Heart left ventricle (tissue), 16 donors: ENCODE measurements around the gene HMX1. TPM values are rescaled to one million over a fixed set of nuclear protein-coding genes. Genes with fewer than 3 reads are reported as not detected.

Experiments
- ATAC-seq, 4 donors: fragments of 200-7000 bp; cut with Tn5 transposase; one replicate each; pipeline ENCODE4 v1.9.1; 2020 to 2022; ENCODE audit warnings: moderate library complexity in 4 of 4, mild to moderate bottlenecking in 3 of 4, moderate number of reproducible peaks in 1 of 4
- DNase-seq, 5 donors: peaks; one replicate each; pipeline ENCODE4 v3.0.0-alpha.2; 2020
- H3K27ac ChIP-seq, 12 donors: fragments of 200-600 bp; sonication (generic) in 4 of 12; one replicate each; pipeline versions ENCODE4 v1.5.0 to v1.8.0; 2016 to 2022; ENCODE audit warnings: mild to moderate bottlenecking in 2 of 12
- H3K27me3 ChIP-seq, 9 donors: fragments of 200-600 bp; sonication (generic) in 2 of 9; one replicate each; pipeline versions ENCODE4 v1.5.1 to v1.8.0; 2016 to 2022; ENCODE audit warnings: mild to moderate bottlenecking in 3 of 9
- H3K36me3 ChIP-seq, 9 donors: fragments of 200-600 bp; sonication (generic) in 2 of 9; one replicate each; pipeline versions ENCODE4 v1.5.0 to v1.8.0; 2018 to 2022; ENCODE audit warnings: mild to moderate bottlenecking in 2 of 9
- H3K4me1 ChIP-seq, 12 donors: fragments of 200-600 bp; sonication (generic) in 4 of 12; one replicate each; pipeline versions ENCODE4 v1.5.0 to v1.8.0; 2016 to 2022; ENCODE audit warnings: mild to moderate bottlenecking in 3 of 12
- H3K4me3 ChIP-seq, 12 donors: fragments of 200-600 bp; sonication (generic) in 4 of 12; one replicate each; pipeline versions ENCODE4 v1.5.0 to v1.8.0; 2017 to 2022; ENCODE audit warnings: mild to moderate bottlenecking in 9 of 12, moderate library complexity in 4 of 12
- H3K9me3 ChIP-seq, 12 donors: fragments of 200-600 bp; sonication (generic) in 4 of 12; one replicate each; pipeline versions ENCODE4 v1.5.0 to v1.8.0; 2016 to 2022; ENCODE audit warnings: mild to moderate bottlenecking in 1 of 12
- CTCF ChIP-seq, 12 donors: fragments of 200-600 bp; sonication (generic) in 4 of 12; IDR thresholded peaks; one replicate each; pipeline versions ENCODE4 v1.5.0 to v1.8.0; 2018 to 2022; ENCODE audit warnings: antibody characterized with exemption in 12 of 12, mild to moderate bottlenecking in 5 of 12
- POLR2A ChIP-seq, 2 donors: fragments of 450-650 bp; IDR thresholded peaks; one replicate each; pipeline ENCODE4 v1.6.1; 2017; ENCODE audit warnings: antibody characterized with exemption in 2 of 2, mild to moderate bottlenecking in 2 of 2, moderate library complexity in 2 of 2
- WGBS, 4 donors: extraction: QIAGEN DNeasy Blood & Tissue Kit in 2 of 4; methylation state at CpG; one replicate each; pipeline versions ENCODE4 v1.1.5 to v1.1.7; 2013 to 2018; 5-methylcytosine and 5-hydroxymethylcytosine counted together
- intact Hi-C, 10 donors: fragments of 100-400 bp; cut with DNase I; formaldehyde crosslinking; loops; one replicate each; pipeline versions ENCODE4 v1.11.1 to v1.14.2; 2022
- polyA plus RNA-seq, 2 donors: library from polyadenylated mRNA; stranded (reverse); fragments of 200-250 nt; gene quantifications; one replicate each; pipeline ENCODE4 v1.2.3, GENCODE V29; 2013
- total RNA-seq, 9 donors: library from RNA; depleted of rRNA in 2 of 9; stranded (reverse); fragments of >200 nt in 2 of 9; fragmentation: NEBNext Ultra II Directional in 3 of 9; extraction: Animal tissue kit (Norgen Biotek cat#: 25700) in 3 of 9; gene quantifications; one replicate each; pipeline versions ENCODE4 v1.1.0 to v1.2.4, GENCODE V29; 2016 to 2023
- donor health status: ischemic (EF 13 %, LVEDD 7.1; RV severe dilation, severe dysfunction).
- donor health status: healthy with polysubstance abuse.
- donor health status: DM: no; HTN: yes; CAD: no.
- donor health status: DM: no; HTN: no; CAD: no.
- donor health status: ischemic (EF 25% LVEDD 6.9; RV normal size, moderate dysfunction).
- donor health status: ischemic (EF 25% LVEDD 5.7; RV mildly dilated, moderate dysfunction).
- donor health status: healthy.
- donor health status: DM: yes; HTN: yes; CAD: no.
- donor health status: ischemic (EF 35%, LVEDD 5.7; RV mildly dilated, moderate dysfunction).
- donor health status: nonischemic (EF 11% LVEDD 7.7; RV severe dilation, severe dysfunction).
- donor health status: DM: yes; HTN: yes; CAD: no.
- donor health status: PGD.
- donor health status: ischemic (EF 29% LVEDD 5.4; RV normal size, mild dysfunction).
- donor health status: nonischemic (EF 23%, LVEDD 6.1; RV moderate dilation, normal function).

Gene HMX1
- total and polyA plus RNA-seq, 11 donors: 0.25 TPM; not detected in 10

- TF ChIP-seq CTCF (IDR thresholded peaks at IDR 0.05) (no peak), POLR2A (IDR thresholded peaks at IDR 0.05) (no peak)
- Histone ChIP-seq H3K4me3 (no peak overlapping the region), H3K27me3 (peaks cover 0 to 35% (median 4%) of the 10 kb centered on the region in 9 donors), H3K36me3 (no peaks in the 10 kb centered on the region), H3K9me3 (peaks cover 0 to 8% (median under 1%) of the 10 kb centered on the region in 12 donors), H3K27ac (no peak overlapping the region), H3K4me1 (no peaks in the 10 kb centered on the region)
- 64 to 77% (median 68%) methylated on average over 10 to 12 of the region's 12 CpGs for WGBS, 4 donors
- intact Hi-C loops: no loop called here
- ATAC-seq: no peak
- peak in 1 of 5 donors; percentile 2 for DNase-seq
Measured at GRCh38 chr4:8838296-8838960, 33.2 kb downstream of the HMX1 start.

GRCh38 chr4:8837181-8837841 is 34.3 kb downstream of the HMX1 start:
- H3K27me3 ChIP-seq: peaks cover 0 to 34% (median 4%) of the 10 kb centered on the region in 9 donors
- whole genome bisulfite sequencing, 4 donors: 46 to 62% (median 48%) methylated on average over 19 of the region's 19 CpGs

DNA sequence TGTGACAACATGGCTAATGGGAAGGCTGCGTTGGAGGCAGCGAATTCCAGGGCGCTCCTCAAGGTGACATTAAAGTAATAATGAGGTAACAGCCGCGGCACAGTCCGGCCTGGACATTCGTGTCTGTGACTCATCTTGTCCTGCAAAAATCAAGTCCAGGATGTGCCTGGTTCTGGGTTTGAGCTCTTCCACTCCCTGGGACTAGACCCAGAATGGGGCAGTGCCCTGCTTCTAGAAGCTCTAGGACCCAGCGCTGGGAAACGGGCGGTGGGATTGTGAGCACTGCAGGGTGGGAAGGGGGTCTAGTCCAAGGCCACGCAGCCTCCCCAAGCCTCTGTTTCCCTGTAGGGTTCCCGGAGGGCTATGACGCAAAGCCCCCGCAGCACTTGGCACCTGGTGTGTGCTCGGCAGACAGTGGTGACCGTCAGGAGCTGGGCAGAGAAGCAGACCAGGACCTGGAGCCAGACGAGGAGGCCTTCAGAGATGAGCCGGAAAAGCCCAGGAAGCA is 34.9 kb downstream of the HMX1 start:
- TF ChIP-seq POLR2A (IDR thresholded peaks at IDR 0.05) (no peak), CTCF (IDR thresholded peaks at IDR 0.05) (no peak)
- Histone ChIP-seq H3K4me3 (no peak overlapping the region), H3K4me1 (no peaks in the 10 kb centered on the region), H3K9me3 (no peaks in the 10 kb centered on the region), H3K27me3 (peaks cover 0 to 39% (median 4%) of the 10 kb centered on the region in 9 donors), H3K36me3 (no peaks in the 10 kb centered on the region), H3K27ac (no peak overlapping the region)
- DNase-seq: peak in 2 of 5 donors; percentile 5 to 49
- intact Hi-C loops: no loop called here
- 79 to 84% (median 82%) methylated on average over 8 to 18 of the region's 18 CpGs for WGBS, 4 donors
- no peak for ATAC-seq

More at GRCh38 chr4:8837181-8837841, 34.3 kb downstream of the HMX1 start:
- H3K36me3 ChIP-seq: no peaks in the 10 kb centered on the region
- H3K27ac ChIP-seq: no peak overlapping the region
- no peak for ATAC-seq
- DNase-seq: peak in 2 of 5 donors; percentile 12 to 16
- TF ChIP-seq CTCF (IDR thresholded peaks at IDR 0.05) (no peak), POLR2A (IDR thresholded peaks at IDR 0.05) (no peak)
- H3K4me3 ChIP-seq: no peak overlapping the region
- no peaks in the 10 kb centered on the region for H3K4me1 ChIP-seq
- intact Hi-C loops: no loop called here
- H3K9me3 ChIP-seq: no peaks in the 10 kb centered on the region
